Measurements from ENCODE around the gene MCRIP1.

The MCRIP1 gene

GRCh38 chr17:81803728-81804558 is 29.1 kb downstream of the MCRIP1 start, which contains the start of gene GCGR:
Gene GCGR, plus strand, starts transcription at chr17:81804150. Its CDS starts 4,869 bp downstream, at chr17:81809019.
- DNase-seq (ENCODE audit: low spot score) = no peak

GRCh38 chr17:81802856-81803643 is 30.0 kb downstream of the MCRIP1 start:
- DNase-seq (ENCODE audit: low spot score) = no peak

GRCh38 chr17:81802048-81802758 is 30.9 kb downstream of the MCRIP1 start:
- DNase-seq (ENCODE audit: low spot score) = no peak

GRCh38 chr17:81801327-81801726 is 31.8 kb downstream of the MCRIP1 start:
- no peak for DNase-seq (ENCODE audit: low spot score)

- DNase-seq (ENCODE audit: low spot score) = no peak
Measured at GRCh38 chr17:81794509-81794908, 38.6 kb downstream of the MCRIP1 start.

GRCh38 chr17:81794074-81794476 is 39.0 kb downstream of the MCRIP1 start:
- DNase-seq (ENCODE audit: low spot score) = no peak

GRCh38 chr17:81792675-81793615 is 40.1 kb downstream of the MCRIP1 start:
- no peak for DNase-seq (ENCODE audit: low spot score)

All from AG08396 (cell line).